Thyroid gland (tissue), 4 donors: ENCODE results near the gene ITGB2. TPM values are rescaled to one million over a fixed set of nuclear protein-coding genes. Genes with fewer than 3 reads are reported as not detected.

Source experiments
- DNase-seq, 2 donors: peaks; one replicate each; pipeline ENCODE4 v3.0.0-alpha.2; 2019
- H3K27ac ChIP-seq, 3 donors: fragments of 200-600 bp; sonication (generic); 1 replicate in 2 of 3; 2 replicates in 1 of 3; pipeline ENCODE4 v1.5.1; 2016 to 2019; ENCODE audit warnings: mild to moderate bottlenecking in 1 of 3, moderate library complexity in 1 of 3
- H3K27me3 ChIP-seq: fragments of 200-600 bp; sonication (generic); one replicate; pipeline ENCODE4 v1.5.1; 2019
- H3K36me3 ChIP-seq, 2 donors: fragments of 200-600 bp; sonication (generic); one replicate each; pipeline ENCODE4 v1.5.1; 2016 to 2019
- H3K4me1 ChIP-seq, 2 donors: fragments of 200-600 bp; sonication (generic); one replicate each; pipeline ENCODE4 v1.5.1; 2017 to 2019
- H3K4me3 ChIP-seq, 3 donors: fragments of 200-600 bp; sonication (generic); replicated peaks in 1 of 3; 1 replicate in 2 of 3; 2 replicates in 1 of 3; pipeline ENCODE4 v1.5.1; 2016; ENCODE audit warnings: mild to moderate bottlenecking in 1 of 3
- H3K9me3 ChIP-seq: fragments of 200-600 bp; sonication (generic); one replicate; pipeline ENCODE4 v1.5.1; 2017
- CTCF ChIP-seq, 6 experiments: fragments of 200-600 bp in 3 of 6; fragments of 450-650 bp in 3 of 6; sonication (generic) in 3 of 6; IDR thresholded peaks; one replicate each; pipeline ENCODE4 v1.5.1; 2016 to 2019; ENCODE audit warnings: antibody characterized with exemption in 6 of 6, mild to moderate bottlenecking in 2 of 6, inconsistent platforms in 1 of 6, moderate library complexity in 1 of 6
- POLR2A ChIP-seq, 2 donors: fragments of 450-650 bp; IDR thresholded peaks; one replicate each; pipeline ENCODE4 v1.6.1; 2017; ENCODE audit warnings: antibody characterized with exemption in 2 of 2, mild to moderate bottlenecking in 2 of 2, moderate library complexity in 1 of 2
- WGBS, 2 donors: methylation state at CpG; one replicate each; pipeline ENCODE4 v1.1.5; 2017; 5-methylcytosine and 5-hydroxymethylcytosine counted together
- intact Hi-C: fragments of 100-400 bp; cut with DNase I; formaldehyde crosslinking; loops from one replicate; pipeline ENCODE4 v1.15.1; 2023
- total RNA-seq, 4 donors: library from RNA; depleted of rRNA; stranded (reverse); fragments of >200 nt; gene quantifications; one replicate each; pipeline ENCODE4 v1.2.3, GENCODE V29; 2016

Gene ITGB2
- total RNA-seq, 4 donors from 2014 or later: 18.4 to 79.4 (median 27.5) TPM

DNA sequence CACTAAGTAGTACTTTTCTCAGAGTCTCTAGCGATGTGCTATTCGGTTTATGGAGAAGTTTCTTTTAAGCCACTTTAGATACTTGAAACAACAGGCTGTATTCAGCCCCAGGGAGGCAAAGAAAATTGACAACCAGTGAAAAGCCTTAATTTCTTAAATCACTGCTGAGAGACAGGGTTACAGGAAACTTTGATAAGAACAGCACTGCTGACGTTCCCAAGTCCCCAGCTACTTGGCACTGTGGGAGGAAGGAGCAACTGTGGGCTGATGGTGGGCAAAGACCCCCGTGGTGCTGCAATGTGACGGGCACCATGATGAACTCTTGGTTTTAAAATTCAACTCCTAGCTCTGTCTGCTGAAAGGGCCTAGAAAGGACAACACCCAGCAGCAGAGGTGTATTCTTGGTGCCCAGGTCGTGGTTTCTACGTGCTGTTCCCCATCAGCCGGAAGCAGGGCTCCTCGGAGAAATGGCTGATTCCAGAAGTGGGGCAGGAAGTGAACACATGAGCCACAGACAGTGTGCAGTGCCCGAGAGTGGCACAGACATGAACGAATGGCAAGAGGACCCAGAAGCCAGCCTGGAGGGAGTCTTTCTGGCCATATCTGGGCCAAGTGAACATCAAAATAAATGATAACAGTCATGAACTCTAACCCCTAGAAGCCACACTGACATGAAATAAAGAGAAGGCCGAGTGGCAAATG lies 52.5 kb downstream of the ITGB2 start:
- TF ChIP-seq CTCF (IDR thresholded peaks at IDR 0.05): no peak
- no peak for TF ChIP-seq POLR2A (IDR thresholded peaks at IDR 0.05)
- intact Hi-C loops: loop anchor here (5.0 kb wide), 1 partner anchor 51 kb away; the partner anchor contains the start of gene SUMO3
- H3K27me3 ChIP-seq: no peaks in the 10 kb centered on the region
- peaks cover 51 to 70% of the 10 kb centered on the region in 2 donors for H3K4me1 ChIP-seq
- no peak overlapping the region for H3K27ac ChIP-seq
- DNase-seq: no peak
- peaks cover 11 to 18% of the 10 kb centered on the region in 2 donors for H3K36me3 ChIP-seq
- no peaks in the 10 kb centered on the region for H3K9me3 ChIP-seq
- H3K4me3 ChIP-seq: no peak overlapping the region
- WGBS, 2 donors: 64 to 68% methylated on average over 12 of the region's 12 CpGs

GRCh38 chr21:44867464-44867863 lies 53.2 kb downstream of the ITGB2 start:
- H3K36me3 ChIP-seq: peaks cover 12 to 18% of the 10 kb centered on the region in 2 donors
- DNase-seq: no peak
- no peak overlapping the region for H3K27ac ChIP-seq
- 92 to 94% methylated on average over 15 of the region's 15 CpGs for WGBS, 2 donors
- H3K27me3 ChIP-seq: no peaks in the 10 kb centered on the region
- no peak for TF ChIP-seq POLR2A (IDR thresholded peaks at IDR 0.05)
- peaks cover 50 to 70% of the 10 kb centered on the region in 2 donors for H3K4me1 ChIP-seq
- intact Hi-C loops: loop anchor here (5.0 kb wide), 1 partner anchor 50 kb away; the partner anchor contains the start of gene SUMO3
- H3K4me3 ChIP-seq: no peak overlapping the region
- no peaks in the 10 kb centered on the region for H3K9me3 ChIP-seq

- WGBS, 2 donors: 79 to 83% methylated on average over 7 of the region's 7 CpGs
- no peak for DNase-seq
- Histone ChIP-seq H3K4me3 (no peak overlapping the region), H3K36me3 (peaks cover 12 to 18% of the 10 kb centered on the region in 2 donors), H3K27me3 (no peaks in the 10 kb centered on the region), H3K27ac (no peak overlapping the region), H3K4me1 (peaks cover 43 to 64% of the 10 kb centered on the region in 2 donors), H3K9me3 (no peaks in the 10 kb centered on the region)
- TF ChIP-seq POLR2A (IDR thresholded peaks at IDR 0.05) (no peak), CTCF (IDR thresholded peaks at IDR 0.05) (no peak)
- intact Hi-C loops: loop anchor here (5.0 kb wide), 1 partner anchor 49 kb away; the partner anchor contains the start of gene SUMO3
Measured at GRCh38 chr21:44866780-44867179, 53.9 kb downstream of the ITGB2 start.

- no peaks in the 10 kb centered on the region for H3K27me3 ChIP-seq
- H3K9me3 ChIP-seq: no peaks in the 10 kb centered on the region
- H3K4me3 ChIP-seq: no peak overlapping the region
- 79 to 80% methylated on average over 10 to 11 of the region's 12 CpGs for WGBS, 2 donors
- H3K36me3 ChIP-seq: peaks cover 12 to 18% of the 10 kb centered on the region in 2 donors
- H3K27ac ChIP-seq: peak overlapping the region in 1 of 3 donors; percentile 43
- peaks cover 32 to 53% of the 10 kb centered on the region in 2 donors for H3K4me1 ChIP-seq
- intact Hi-C loops: loop anchor here (5.0 kb wide), 1 partner anchor 48 kb away; the partner anchor contains the start of gene SUMO3
- no peak for DNase-seq
- no peak for TF ChIP-seq CTCF (IDR thresholded peaks at IDR 0.05)
- no peak for TF ChIP-seq POLR2A (IDR thresholded peaks at IDR 0.05)
Measured at GRCh38 chr21:44865561-44866280, 55.0 kb downstream of the ITGB2 start.

GRCh38 chr21:44862869-44863685 lies 57.6 kb downstream of the ITGB2 start:
- Histone ChIP-seq H3K27me3 (no peaks in the 10 kb centered on the region), H3K9me3 (no peaks in the 10 kb centered on the region), H3K36me3 (peaks cover 28 to 39% of the 10 kb centered on the region in 2 donors), H3K4me1 (peaks cover 18 to 27% of the 10 kb centered on the region in 2 donors), H3K27ac (no peak overlapping the region), H3K4me3 (no peak overlapping the region)
- no peak for TF ChIP-seq CTCF (IDR thresholded peaks at IDR 0.05)
- no peak for DNase-seq
- 93 to 95% methylated on average over 11 to 18 of the region's 25 CpGs for WGBS, 2 donors
- intact Hi-C loops: no loop called here
